Liver (tissue), 9 donors: ENCODE results near the gene SERPINB10. TPM values are rescaled to one million over a fixed set of nuclear protein-coding genes. Genes with fewer than 3 reads are reported as not detected.

Experiments
- DNase-seq: peaks from one replicate; pipeline ENCODE4 v3.0.0-alpha.2; 2017; ENCODE audit warnings: low spot score
- H3K27ac ChIP-seq, 2 donors: one replicate each; pipeline ENCODE4 v1.7.0; 2013; ENCODE audit warnings: inconsistent platforms in 2 of 2, low read length in 2 of 2, control low read depth in 1 of 2, low read depth in 1 of 2, mild to moderate bottlenecking in 1 of 2
- H3K27me3 ChIP-seq, 4 donors: one replicate each; pipeline versions ENCODE4 v1.6.1 to v1.7.0; 2013; ENCODE audit warnings: low read length in 3 of 4, inconsistent platforms in 1 of 4, mild to moderate bottlenecking in 1 of 4, moderate library complexity in 1 of 4; ENCODE audit not compliant: control insufficient read depth in 4 of 4, insufficient read depth in 4 of 4
- H3K36me3 ChIP-seq, 4 donors: one replicate each; pipeline versions ENCODE4 v1.6.1 to v1.7.0; 2013; ENCODE audit warnings: low read length in 3 of 4, mild to moderate bottlenecking in 3 of 4, low read depth in 1 of 4, moderate library complexity in 1 of 4; ENCODE audit not compliant: control insufficient read depth in 4 of 4, insufficient read depth in 3 of 4
- H3K4me1 ChIP-seq, 4 donors: one replicate each; pipeline versions ENCODE4 v1.6.1 to v1.7.0; 2013; ENCODE audit warnings: low read length in 3 of 4, mild to moderate bottlenecking in 3 of 4, moderate library complexity in 1 of 4; ENCODE audit not compliant: control insufficient read depth in 4 of 4, insufficient read depth in 4 of 4
- H3K4me3 ChIP-seq, 3 donors: one replicate each; pipeline versions ENCODE4 v1.6.1 to v1.7.0; 2013; ENCODE audit warnings: low read length in 3 of 3, control low read depth in 1 of 3, low read depth in 1 of 3, mild to moderate bottlenecking in 1 of 3
- H3K9ac ChIP-seq, 2 donors: one replicate each; pipeline ENCODE4 v1.7.0; 2013; ENCODE audit warnings: low read length in 2 of 2, mild to moderate bottlenecking in 2 of 2, moderate library complexity in 2 of 2, control low read depth in 1 of 2, low read depth in 1 of 2
- H3K9me3 ChIP-seq, 4 donors: one replicate each; pipeline versions ENCODE4 v1.6.1 to v1.7.0; 2013; ENCODE audit warnings: low read length in 3 of 4; ENCODE audit not compliant: control insufficient read depth in 4 of 4
- CTCF ChIP-seq: fragments of 150-350 bp; IDR thresholded peaks from 2 replicates; pipeline ENCODE4 v1.5.1; 2017; ENCODE audit warnings: improper control_type of control experiment, low read depth, low read length; ENCODE audit not compliant: missing input control
- EGR1 ChIP-seq, 2 donors: IDR thresholded peaks; 2 replicates each; pipeline ENCODE4 v1.6.1; 2016 to 2018; ENCODE audit warnings: antibody characterized with exemption in 2 of 2, low read depth in 2 of 2
- FOXA2 ChIP-seq: IDR thresholded peaks from 2 replicates; pipeline ENCODE4 v1.6.1; 2016; ENCODE audit warnings: antibody characterized with exemption
- GABPA ChIP-seq, 2 donors: IDR thresholded peaks in 1 of 2; conservative IDR thresholded peaks in 1 of 2; 2 replicates each; pipeline ENCODE4 v1.6.1; 2016; ENCODE audit warnings: antibody characterized with exemption in 2 of 2, mild to moderate bottlenecking in 1 of 2, moderate library complexity in 1 of 2
- HNF4G ChIP-seq: IDR thresholded peaks from 2 replicates; pipeline ENCODE4 v1.6.1; 2016; ENCODE audit warnings: antibody characterized with exemption
- JUND ChIP-seq, 2 donors: IDR thresholded peaks; 2 replicates each; pipeline ENCODE4 v1.6.1; 2016; ENCODE audit warnings: antibody characterized with exemption in 2 of 2
- NR2F2 ChIP-seq: IDR thresholded peaks from 2 replicates; pipeline ENCODE4 v1.6.1; 2016; ENCODE audit warnings: antibody characterized with exemption
- RAD21 ChIP-seq, 2 donors: IDR thresholded peaks; 2 replicates each; pipeline ENCODE4 v1.6.1; 2016; ENCODE audit warnings: antibody characterized with exemption in 2 of 2, mild to moderate bottlenecking in 2 of 2
- RXRA ChIP-seq, 2 donors: IDR thresholded peaks; 2 replicates each; pipeline ENCODE4 v1.6.1; 2017 to 2018; ENCODE audit warnings: antibody characterized with exemption in 2 of 2, mild to moderate bottlenecking in 1 of 2
- SP1 ChIP-seq: IDR thresholded peaks from 2 replicates; pipeline ENCODE4 v1.6.1; 2018; ENCODE audit warnings: antibody characterized with exemption, mild to moderate bottlenecking
- TAF1 ChIP-seq: conservative IDR thresholded peaks from 2 replicates; pipeline ENCODE4 v1.6.1; 2016; ENCODE audit warnings: antibody characterized with exemption, mild to moderate bottlenecking
- YY1 ChIP-seq: IDR thresholded peaks from 2 replicates; pipeline ENCODE4 v1.6.1; 2016; ENCODE audit warnings: antibody characterized with exemption, mild to moderate bottlenecking
- ZBTB33 ChIP-seq: IDR thresholded peaks from 2 replicates; pipeline ENCODE4 v1.6.1; 2016; ENCODE audit warnings: antibody characterized with exemption
- WGBS: extraction: QIAGEN DNeasy Blood & Tissue Kit; methylation state at CpG from one replicate; pipeline ENCODE4 v1.1.7; 2013; 5-methylcytosine and 5-hydroxymethylcytosine counted together
- polyA plus RNA-seq, 2 donors: library from polyadenylated mRNA; stranded (reverse) in 1 of 2; unstranded in 1 of 2; fragments of 200-250 nt in 1 of 2; fragments of >200 nt in 1 of 2; fragmentation: Nextera tagmentation in 1 of 2; extraction: Ambion mirVana in 1 of 2; gene quantifications; one replicate each; pipeline versions ENCODE4 v1.2.1 to v1.2.3, GENCODE V29; 2013 to 2015
- total RNA-seq, 2 donors: library from RNA; depleted of rRNA; stranded (reverse); fragments of >200 nt; gene quantifications; one replicate each; pipeline ENCODE4 v1.2.3, GENCODE V29; 2014
- TF ChIP-seq, protein P1 (sequence below): IDR thresholded peaks from 2 replicates; pipeline ENCODE4 v1.6.1; 2016; ENCODE audit warnings: antibody characterized with exemption
- donor health status: healthy.
- donor health status: healthy.
- donor health status: healthy.
- donor health status: healthy.
- donor health status: healthy.

The SERPINB10 gene
- total and polyA plus RNA-seq, 4 donors: 4.6 TPM; not detected in 3

- Histone ChIP-seq H3K9ac (no peak overlapping the region), H3K4me3 (no peak overlapping the region), H3K27ac (no peak overlapping the region), H3K4me1 (no peaks in the 10 kb centered on the region), H3K36me3 (no peaks in the 10 kb centered on the region), H3K9me3 (no peaks in the 10 kb centered on the region), H3K27me3 (peaks cover 0 to 4% (median 2%) of the 10 kb centered on the region in 4 donors)
- TF ChIP-seq ZBTB33: no peak
- no peak for TF ChIP-seq EGR1 (IDR thresholded peaks at IDR 0.05; ENCODE audit: low read depth in 2 of 2)
- TF ChIP-seq FOXA2: no peak
- TF ChIP-seq RXRA (IDR thresholded peaks at IDR 0.05): no peak
- TF ChIP-seq, protein P1, sequence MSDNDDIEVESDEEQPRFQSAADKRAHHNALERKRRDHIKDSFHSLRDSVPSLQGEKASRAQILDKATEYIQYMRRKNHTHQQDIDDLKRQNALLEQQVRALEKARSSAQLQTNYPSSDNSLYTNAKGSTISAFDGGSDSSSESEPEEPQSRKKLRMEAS: no peak
- TF ChIP-seq TAF1: no peak
- no peak for TF ChIP-seq NR2F2
- no peak for TF ChIP-seq CTCF
- TF ChIP-seq YY1: no peak
- TF ChIP-seq JUND (IDR thresholded peaks at IDR 0.05): no peak
- no peak for DNase-seq
- 10% methylated on average over 1 of the region's 1 CpG for WGBS
Measured at GRCh38 chr18:63888470-63889190, 19.1 kb upstream of the SERPINB10 start.

- Histone ChIP-seq H3K9ac (no peak overlapping the region), H3K4me1 (no peaks in the 10 kb centered on the region), H3K4me3 (no peak overlapping the region), H3K36me3 (no peaks in the 10 kb centered on the region), H3K27ac (no peak overlapping the region), H3K27me3 (peaks cover 0 to 4% (median under 1%) of the 10 kb centered on the region in 4 donors), H3K9me3 (no peaks in the 10 kb centered on the region)
- TF ChIP-seq GABPA (IDR thresholded peaks at IDR 0.05 in 1 of 2, conservative IDR thresholded peaks at IDR 0.05 in 1 of 2) (no peak), HNF4G (no peak), JUND (IDR thresholded peaks at IDR 0.05) (no peak), TAF1 (no peak), SP1 (no peak), RAD21 (IDR thresholded peaks at IDR 0.05) (no peak)
- DNase-seq: no peak
- WGBS: 79% methylated on average over 2 of the region's 2 CpGs
Measured at GRCh38 chr18:63889626-63890025, 18.1 kb upstream of the SERPINB10 start.
